Measurements from ENCODE around the gene COL23A1.

The COL23A1 gene

DNA sequence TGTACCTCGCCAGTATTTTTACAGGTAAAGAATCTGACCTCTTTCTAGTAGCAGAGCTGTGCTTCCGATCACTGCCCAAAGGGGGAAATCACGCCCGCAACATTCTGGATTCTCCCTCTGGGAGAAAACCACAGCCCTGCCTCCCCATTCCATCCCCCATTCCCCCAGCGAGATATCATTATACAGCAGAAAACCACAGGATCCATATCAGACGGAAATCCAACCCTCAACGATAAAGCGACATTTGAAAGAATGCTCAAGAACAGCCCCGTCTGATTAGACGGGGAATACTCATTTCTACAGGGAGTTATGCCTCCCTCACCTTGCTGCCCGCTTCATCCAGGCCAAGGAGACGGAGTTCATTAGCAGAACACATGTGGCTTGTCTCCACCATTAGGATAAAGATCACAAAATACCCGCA is 172.8 kb downstream of the COL23A1 start:
- DNase-seq = no peak

DNA sequence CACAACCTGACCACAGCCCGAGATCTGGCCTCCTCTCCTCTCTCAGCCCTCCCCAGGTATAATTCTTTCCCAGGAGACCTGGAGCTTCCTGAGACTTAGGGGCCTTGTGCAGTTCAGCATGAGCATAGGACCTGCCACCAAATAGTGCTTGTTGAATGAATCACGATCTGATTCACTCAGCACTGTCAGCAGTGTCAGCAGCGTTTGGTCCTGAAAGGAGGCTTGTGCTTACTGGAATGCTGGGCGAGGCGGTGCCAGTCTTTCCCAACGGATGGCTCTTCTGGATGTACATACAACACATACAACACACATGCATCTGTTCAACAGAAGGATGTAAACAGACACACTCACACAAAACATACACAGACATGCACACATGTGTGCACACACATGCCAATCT is 173.3 kb downstream of the COL23A1 start:
- no peak for DNase-seq

DNA sequence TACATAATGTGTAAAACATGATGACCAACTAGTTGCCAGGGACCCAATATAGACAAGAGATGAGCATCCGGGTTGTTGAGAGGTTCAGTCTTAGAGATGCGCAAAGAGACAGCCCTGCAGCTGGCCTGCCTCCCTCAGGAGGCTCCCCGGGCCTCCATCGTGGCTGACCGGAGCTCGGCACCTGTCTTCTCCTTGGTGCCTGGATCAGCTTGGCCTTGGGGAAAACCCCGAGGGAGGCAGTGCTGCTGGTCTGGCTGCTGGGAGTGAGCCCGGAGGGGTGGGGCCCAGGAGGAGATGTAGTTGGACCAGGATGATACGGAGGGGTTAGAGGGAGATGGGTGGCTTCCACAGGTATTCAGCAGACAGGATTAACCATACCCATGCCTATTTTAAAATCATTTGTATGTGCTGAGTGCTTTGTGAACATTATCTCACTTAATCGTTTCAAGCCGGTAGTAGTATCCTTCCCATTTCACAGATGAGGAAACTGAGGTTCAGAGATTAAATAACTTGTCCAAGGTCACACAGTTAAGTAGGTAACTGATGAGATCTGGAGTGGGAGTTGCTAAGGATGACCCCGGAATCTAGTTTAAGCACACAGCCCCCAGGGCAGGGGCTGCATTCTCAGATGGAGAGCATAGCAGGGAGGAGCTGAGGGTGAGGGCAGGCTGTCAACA is 173.8 kb downstream of the COL23A1 start:
- no peak for DNase-seq

DNA sequence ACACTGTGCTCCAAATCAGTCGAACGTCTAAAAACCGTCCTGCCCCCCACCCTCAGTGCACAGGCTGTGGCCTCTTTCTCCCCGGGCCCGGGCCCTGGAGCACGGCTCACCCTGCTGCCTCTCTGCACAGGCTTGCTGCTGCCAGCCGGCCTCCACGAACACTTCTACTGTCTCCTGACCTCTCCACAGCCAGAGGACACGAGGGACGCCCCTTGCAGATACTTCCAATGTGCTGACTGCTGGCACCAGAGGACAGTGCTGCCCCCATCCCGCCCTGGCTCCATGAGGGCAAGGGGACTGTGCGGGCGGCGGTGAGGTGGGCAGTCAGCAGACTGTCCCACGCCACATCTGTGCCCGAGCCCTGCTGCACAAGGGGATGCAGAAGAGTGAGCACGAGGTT is 174.8 kb downstream of the COL23A1 start:
- DNase-seq = no peak

DNA sequence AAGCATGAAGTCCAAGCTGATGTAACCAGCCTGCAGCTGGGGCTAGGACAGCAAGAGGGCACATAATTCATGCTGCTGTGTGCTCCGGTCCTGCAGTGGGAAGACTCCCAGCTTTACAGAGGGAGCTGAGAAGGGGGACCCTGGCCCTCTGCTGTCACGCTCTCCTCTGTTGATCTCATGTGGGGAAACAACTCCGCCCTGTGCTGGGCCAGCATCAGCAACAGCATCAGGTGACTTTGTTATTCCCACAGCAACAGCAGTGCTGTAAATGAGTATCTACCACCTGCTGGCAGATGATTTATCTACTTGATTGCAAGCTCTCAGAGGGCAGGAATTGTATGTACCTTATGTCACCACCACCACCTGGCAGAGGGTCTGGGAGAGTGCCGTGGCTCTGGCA is 176.2 kb downstream of the COL23A1 start:
- no peak for DNase-seq

DNA sequence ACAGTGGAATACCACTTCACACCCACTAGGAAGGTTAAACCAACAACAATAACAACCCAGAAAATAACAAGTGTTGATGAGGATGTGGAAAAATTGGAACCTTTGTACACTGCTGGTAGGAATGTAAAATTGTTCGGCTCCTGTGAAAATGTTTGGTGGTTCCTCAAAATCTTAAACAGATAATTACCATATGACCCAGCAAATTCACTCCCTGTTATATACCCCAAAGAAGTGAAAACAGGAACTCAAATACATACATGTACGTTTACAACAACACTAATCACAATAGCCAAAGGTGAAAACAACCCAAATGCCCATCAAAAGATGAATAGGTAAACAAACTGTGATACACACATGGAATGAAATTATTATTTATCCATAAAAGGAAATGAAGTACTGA is 179.1 kb downstream of the COL23A1 start:
- DNase-seq = no peak

DNA sequence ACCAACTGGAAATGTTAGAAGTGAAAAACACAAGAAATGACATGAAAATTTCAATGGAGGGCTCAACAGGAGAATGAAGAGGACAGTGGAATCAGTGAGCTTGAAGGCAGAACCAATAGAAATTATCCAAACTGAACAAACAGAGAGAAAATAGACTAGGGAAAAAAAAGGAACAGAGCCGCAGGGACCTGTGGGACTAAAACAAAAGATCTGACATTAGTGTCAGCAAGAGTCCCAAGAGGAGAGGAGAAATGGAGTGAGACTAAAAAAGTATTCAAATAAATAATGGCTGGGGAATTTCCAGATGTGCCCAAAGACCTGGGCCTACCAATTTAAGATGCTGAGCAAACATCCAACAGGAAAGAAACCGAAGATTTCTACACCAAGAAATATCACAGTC is 182.5 kb downstream of the COL23A1 start:
- no peak for DNase-seq

DNA sequence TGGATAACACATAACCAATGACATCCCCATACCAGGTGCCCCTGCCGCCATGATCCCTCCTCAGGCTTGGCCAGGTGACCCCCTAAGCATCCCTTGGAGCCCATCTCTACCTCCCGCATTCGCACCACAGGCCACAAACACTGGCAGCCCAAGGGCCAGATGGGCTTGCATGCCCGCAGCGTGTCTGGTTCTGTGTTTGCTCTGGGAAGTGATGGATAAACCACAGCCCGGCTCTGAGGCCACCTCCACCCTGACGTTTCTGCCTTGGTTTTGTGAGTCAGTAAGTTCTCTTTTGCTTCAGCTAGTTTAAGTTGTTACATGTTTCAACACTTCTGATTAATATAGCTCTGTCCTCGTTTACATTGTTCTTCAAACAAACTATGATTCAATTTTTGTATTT is 185.2 kb downstream of the COL23A1 start:
- DNase-seq = no peak

DNA sequence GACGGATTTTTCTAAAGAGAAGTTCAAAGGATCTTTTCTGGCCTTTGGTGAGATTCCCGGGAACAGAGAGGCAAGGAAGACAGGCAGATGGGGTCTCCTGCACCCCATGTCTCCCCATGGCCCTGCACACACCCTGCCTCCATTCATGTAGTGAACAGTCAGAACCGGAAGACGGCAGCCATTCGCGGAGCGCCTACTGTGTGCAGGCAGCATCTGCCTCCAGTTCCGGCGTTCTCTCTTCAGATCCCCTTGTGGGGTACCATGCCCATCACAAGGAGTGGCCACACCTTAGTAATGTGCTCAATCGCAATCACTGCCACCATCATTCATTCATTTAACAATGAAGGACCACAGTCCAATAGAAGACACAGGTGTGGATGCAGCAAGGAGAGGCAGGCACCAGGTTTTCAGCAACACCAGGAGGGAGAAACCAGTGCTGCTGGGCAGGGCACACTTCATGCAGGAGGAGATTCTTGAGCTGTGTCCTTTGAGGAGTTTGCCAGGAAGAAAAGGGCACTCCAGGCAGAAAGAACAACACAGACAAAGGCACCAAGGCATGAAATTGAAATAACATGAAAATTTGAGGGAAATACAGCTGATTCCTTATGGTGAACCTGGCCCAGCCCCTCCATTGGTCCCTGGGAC is 186.1 kb downstream of the COL23A1 start:
- DNase-seq = no peak

DNA sequence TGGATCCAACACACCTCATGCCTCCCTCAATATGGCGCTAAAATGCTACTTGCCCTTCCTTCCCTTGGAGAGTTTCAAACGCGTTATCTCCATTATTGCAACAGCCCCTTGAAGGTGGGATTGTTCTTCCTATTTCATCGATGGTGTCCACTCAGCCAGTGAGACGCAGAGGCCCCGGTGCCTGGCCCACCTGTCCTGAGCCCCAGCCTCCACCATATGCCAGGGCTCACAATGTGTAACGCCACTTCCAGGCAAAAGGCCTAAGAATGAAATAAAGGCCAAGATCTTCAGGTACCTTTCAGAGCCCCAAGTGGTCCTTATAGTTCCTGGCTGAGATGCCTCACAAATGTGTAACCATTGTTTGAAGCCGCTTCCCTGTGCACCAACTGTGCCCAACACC is 186.8 kb downstream of the COL23A1 start:
- DNase-seq = no peak

DNA sequence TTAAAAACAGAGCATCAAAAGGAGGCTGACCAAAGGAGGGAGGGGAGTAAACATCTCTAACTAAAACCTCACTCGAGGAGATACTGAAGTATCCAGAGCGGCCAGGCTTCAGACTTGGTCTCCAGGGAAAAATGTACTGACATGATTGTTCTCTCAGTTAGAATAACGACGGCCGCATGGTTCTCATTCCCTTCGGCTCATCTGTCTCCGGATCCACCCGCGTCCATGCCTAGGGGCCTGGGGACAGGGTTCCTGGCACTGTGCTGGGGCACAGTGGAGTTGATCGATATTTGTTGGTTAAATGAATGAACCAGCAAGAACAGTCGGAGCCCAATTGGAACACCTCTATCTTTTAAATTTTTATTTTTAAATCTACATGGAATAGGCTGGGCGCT is 190.5 kb downstream of the COL23A1 start:
- no peak for DNase-seq

DNA sequence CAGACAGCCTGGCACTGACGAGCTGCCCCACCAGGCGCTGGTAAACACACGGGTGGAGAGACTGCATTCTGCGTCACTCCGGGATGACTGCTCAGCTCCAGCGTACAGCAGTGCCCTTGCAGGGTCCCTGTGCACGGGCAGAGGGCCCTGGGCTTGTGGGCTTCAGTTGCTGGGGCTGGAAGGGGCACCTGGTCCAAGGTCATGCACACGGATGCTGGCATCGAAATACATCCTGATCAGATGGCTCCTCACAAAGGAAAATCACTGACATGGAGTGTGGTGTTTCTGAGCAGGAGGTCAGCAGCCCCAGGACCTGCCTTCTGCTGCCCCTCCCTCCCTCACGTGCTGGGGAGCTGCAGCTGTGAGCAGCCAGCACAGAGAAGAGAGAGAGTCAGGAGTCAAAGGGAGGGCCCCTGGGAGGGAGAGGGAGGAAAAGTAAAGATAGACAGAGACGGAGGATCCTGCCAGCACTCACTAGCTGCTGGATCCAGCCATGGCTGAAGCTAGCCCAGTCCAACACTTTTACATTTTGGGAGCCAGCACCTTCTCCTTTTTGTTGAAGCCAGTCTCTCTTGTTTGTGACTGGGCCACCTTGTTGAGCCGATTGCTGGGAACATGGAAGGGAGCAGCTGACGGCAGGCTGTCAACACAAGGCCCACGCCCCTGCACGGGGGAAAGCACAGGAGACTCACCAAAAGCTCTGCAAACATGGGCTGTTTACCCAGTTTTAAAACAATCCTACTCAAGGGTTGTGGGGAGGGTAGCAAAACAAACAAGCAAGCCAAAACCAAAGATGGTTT is 191.1 kb downstream of the COL23A1 start:
- no peak for DNase-seq

DNA sequence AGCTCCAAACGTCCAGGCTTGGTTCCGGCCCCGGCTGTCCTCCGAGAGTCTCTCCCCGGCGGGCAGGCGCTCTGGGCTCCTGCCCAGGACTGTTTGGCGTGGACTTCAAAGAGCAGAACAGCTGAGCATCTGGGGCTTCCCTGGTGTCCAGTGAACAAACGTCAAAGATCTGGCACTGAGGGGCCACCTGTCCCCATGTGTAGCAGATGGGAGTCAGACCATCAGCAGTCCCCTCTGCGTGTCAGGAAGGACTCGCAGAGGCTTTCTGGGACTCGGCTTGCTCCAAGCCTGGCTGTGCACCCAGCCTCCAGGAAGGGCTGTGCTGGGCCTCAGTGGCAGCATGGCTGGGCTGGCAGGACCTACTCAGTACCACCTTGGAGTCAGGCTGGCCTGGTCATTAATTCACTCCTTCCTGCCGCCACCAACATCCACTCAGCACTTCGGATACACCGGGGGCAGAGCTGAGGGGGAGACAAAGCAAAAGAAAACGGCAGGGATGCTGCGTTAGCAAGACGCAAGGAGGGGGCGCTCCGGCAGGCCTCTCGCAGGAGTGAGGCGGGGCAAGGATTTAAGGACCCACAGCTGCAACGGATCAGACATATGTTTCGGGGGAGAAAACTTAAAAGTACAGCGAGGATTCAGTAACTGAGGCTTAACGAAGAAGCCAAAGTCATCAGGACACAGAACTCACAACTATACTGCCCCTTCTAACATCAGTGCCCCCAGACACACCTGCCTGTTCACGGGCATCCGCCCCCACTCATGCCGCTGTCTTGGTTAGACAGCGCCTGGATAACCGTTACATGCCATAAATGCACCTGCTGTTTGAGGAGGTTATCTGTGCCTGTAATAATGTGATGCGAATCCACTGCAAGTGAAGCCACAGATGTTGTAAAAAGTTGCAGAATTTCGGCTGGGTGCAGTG is 193.1 kb downstream of the COL23A1 start:
- DNase-seq = no peak

DNA sequence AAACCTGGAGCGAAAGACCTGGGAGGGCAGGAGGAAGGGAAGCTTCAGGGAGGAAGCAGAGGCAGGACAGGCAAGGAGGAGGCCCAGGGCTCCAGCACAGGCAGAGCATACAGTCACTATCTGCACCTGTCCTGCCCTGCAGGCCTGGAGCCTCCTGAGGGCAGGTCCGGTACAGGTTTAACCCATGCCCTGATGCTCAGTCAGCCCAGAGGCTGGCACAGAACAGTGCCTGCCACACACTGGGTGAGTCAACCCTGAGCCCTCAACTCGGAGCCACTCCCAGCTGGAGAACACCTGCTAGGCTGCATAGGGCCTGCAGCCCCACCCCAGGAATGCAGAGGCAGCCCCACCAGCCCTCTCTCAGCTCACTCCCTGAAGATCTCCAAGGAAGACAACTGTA is 196.1 kb downstream of the COL23A1 start:
- DNase-seq = no peak

DNA sequence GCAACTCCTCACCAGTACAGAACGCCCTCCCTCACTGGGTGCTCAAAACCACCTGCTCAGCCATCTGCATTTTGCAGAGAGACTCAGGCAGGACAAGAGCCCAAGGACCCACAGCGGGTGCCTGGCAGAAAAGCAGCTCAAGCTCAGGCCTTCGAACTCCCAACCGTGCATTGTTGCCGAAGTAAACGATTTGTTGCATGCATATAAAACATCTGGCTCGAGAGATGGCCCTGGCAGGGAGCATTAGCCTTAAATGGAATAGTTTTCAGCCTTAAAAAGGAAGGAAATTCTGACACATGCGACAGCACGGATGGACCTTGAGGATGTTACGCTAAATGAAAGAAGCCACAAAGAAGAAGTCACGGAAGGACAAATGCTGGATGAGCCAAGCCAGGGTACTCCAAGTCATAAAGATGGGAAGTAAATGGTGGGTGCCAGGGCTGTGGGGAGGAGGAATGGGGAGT is 197.2 kb downstream of the COL23A1 start:
- DNase-seq = no peak

DNA sequence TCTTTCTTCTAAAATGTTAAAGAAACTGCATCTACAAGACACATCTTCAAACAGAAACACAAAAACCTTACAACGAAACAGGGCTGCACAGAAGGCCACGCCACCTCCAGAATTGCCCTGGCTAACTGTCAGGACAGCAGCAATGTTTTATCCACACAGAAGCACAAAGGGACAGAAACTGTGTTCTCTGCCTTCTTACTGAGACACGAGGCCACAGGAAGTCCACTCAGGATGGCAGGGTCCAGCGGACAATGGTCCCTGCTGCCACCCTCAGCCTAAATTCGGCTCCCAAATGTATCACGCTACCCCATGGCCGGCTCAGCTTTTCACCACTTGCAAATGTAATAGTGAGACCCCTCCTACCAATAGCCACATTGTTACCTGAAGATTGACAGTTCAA is 197.8 kb downstream of the COL23A1 start:
- no peak for DNase-seq

DNA sequence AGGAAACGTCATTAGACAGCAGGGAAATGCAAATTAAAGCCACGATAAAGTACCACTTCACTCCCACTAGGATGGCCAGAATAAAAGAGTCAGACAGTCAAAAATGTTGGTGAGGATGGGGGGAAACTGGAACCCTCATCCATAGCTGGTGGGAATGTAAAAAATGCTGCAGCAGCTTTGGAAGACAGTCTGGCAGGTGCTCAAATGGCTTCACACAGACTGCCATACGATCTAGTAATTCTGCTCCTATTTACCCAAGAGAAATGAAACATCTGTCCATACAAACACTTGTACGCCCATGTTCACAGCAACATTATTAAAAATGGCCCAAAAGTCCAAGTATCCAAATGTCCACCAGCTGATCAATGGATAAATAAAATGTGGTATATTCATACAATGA is 198.7 kb downstream of the COL23A1 start:
- DNase-seq = no peak

DNA sequence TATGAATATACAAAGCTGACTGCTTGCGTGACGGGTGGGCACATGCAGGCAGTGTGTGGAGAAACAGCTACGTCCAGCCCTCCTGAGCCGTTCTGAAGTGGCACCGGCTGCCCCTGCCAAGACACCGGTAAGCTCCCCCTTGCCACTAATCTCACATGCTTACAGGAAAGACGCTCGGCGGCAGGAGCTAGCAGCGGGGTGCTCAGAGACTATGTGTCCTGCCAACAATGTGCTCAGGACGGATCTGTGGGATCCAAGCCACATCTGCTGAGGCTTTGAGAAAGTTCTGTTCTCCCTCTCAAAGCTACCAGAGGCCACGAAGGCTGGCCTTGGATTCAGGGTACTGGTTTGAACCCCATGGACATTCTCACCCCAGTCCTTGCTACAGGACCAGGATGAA is 200.4 kb downstream of the COL23A1 start:
- DNase-seq = no peak

DNA sequence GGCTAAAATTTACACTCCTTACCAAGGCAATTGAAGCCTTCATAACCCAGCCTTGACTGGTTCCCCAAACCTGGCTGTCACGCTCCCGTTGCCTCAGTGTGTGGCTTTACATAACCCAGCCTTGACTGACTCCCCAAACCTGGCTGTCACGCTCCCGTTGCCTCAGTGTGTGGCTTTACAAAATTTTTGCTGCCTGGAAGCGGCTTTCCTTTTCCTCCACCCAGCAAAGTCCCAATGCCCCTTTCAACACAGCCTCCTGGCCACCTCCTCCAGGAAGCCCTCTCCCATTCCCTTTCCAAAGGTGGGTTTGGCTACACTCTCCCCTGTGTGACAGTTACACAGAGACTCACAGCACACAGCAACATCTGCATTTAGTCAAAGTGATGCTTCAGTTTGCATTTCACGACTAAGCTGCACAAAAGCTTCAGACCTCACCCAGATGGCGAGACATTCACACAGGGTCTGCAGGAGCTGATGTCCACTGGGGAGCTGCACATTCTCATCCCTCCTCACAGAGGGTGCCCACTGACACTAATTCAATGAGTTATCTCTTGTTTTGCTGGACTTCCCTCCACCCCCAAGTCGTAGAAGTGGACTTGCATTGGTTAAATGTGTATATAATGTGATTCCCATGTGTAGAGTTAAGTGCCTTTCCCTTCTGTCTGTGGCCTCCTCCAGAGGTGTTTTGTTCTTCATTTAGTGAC is 201.0 kb downstream of the COL23A1 start:
- no peak for DNase-seq

DNA sequence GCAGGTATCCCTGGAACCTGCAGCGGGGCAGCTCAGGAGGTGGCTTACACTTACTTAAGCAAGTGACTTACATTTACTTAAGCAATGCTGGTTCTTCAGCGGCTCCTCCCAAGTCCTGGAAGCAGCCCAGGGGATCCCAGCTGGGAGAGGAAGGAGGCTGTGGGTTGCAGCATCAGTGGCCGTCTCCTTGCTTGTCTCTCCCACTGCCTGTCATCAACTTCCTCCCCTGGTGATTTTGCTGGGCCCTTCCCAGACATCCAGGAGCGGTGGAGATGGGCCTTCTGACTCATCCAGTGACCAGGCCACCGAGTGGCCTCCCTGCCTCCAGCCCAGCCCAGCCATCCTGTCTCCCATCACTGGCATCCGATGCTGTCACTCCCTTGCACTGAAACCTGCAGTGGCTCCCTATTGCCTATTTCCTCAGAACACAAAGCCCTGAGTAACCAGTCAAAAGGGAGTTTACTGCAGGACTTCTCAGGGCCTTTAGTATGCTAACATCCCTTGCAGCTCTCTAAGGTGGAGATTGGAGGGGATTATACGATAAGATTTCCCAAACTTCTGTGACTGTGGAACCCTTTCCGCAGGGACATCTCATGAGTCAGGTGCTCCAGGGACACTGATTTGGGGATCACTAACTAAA is 201.7 kb downstream of the COL23A1 start:
- no peak for DNase-seq

DNA sequence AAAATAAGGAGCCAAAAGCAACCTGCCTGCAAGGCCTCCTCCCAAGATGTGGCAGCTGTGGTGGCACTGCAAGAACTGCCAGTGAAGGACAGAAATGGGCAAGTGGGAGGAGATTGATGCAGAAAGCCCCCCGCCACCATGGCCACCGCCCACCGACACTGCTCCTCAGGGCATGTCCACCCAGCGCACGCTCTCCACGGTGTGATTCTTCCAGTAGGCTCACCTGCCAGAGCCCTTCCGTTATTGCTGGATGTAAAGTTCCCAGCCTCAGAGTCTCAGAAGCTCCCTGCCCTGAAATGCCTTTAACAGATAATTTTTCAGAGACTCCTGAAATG is 202.4 kb downstream of the COL23A1 start:
- DNase-seq = no peak

All from activated CD4-positive, CD25-positive, alpha-beta regulatory T cell treated with anti-CD3 and anti-CD28 coated beads, Interleukin-2, amount 50 U/mL, for 72 hours (primary cell).